NCI-H748 (cell line): ENCODE data around the gene DDX10.
"Not testable (repeated sequence)": the region's sequence is repeated elsewhere in the genome, so short reads cannot be mapped to it uniquely, and the experiment has no call there.

Experiments
- DNase-seq: peaks from one replicate; lab custom pipeline; 2025; ENCODE audit not compliant: unreplicated experiment; lab: John Stamatoyannopoulos, UW

DDX10 gene

DNA sequence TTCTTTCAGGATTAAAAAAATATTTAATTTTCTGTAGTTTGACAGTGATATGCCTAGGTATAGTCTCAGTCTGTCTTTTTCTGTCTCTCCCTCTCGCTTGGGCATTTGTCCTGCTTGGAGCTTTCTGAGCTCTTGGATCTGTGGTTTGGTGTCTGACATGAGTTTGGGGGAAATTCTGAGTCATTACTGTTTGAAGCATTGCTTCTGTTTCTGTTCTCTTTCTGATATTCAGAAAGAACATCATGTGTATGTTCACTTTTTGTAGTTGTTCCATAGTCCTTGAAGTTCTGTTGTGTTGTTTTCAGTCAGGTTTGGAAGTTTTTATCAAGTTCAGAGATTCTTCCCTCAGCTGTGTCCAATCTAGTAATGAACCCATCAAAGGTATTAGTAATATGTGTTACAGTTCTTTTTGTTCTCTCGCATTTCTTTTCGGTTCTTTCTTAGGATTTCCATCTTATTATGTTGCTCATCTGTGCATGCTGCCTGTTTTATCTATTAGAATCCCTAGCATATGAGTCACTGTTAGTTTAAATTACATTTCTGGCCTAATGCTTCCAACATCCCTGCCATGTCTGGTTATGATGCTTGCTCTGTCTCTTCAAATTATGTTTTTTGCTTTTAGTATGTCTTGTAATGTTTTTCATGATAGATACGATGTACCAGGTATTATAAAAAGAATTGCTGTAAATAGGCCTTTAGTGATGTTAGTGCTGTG is 48.4 kb downstream of the DDX10 start:
- no peak for DNase-seq

DNA sequence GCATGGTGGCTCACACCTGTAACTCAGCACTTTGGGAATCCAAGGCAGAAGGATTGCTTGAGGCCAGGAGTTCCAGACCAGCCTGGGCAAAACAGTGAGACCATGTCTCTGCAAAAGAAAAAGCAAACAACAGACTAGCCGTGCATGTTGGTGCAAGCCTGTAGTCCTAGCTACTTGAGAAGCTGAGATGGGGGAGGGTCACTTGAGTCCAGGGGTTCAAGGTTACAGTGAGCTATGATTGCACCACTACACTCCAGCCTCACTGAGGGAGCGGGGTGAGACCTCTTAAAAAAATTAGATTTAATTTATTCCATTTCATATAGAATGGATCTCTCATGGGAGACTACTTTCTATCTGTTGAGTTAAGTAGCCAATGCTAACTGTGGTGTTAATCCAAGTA is 50.4 kb downstream of the DDX10 start:
- DNase-seq: no peak

DNA sequence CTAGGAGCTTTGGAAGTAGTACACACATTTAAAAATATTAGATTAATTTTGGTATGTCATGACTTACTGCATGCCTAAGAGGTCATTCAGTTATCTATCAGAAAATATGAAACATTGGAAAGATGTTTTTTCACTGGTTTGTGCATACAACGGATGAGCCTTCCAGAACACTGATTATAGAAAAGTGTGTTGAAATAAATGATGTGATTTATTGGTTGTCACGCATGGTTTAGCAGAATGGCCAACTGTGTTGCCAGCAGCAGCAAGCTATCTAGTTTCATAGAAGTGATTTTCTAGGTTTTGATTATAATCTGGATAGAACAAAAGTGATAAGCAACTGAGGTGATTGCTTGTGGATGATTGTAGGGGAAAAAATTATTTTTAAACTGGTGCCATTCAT is 53.6 kb downstream of the DDX10 start:
- DNase-seq: no peak

DNA sequence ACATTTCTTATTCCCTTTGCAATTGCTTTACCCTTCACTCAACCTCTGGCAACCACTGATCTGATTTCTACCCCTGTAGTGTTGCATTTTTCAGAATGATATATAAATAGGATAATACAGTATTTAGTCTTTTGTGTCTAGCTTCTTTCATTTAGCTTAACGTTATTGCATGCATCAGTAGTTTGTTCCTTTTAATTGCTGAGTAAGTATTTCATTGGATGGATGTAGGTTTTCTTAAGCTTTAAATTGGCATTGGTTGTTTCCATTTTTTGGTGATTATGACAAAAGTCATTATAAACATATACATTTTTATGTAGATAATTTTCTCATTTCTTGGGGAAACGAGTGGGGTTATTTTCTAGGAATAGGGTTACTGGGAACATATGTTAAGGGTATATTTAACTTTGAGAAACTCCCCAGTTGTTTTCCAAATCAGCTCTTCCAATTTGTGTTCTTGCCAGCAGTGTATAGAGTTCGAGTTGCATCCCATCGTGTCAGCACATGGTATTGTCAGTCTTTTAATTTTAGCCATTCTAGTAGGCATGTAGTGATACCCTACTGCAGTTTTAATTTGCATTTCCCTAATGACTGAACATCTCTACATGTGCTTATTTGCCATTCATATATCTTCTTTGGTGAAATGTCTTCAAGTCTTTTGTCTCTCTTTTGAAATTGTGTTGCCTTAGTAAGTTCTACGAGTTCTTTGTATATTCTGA is 60.3 kb downstream of the DDX10 start:
- no peak for DNase-seq

DNA sequence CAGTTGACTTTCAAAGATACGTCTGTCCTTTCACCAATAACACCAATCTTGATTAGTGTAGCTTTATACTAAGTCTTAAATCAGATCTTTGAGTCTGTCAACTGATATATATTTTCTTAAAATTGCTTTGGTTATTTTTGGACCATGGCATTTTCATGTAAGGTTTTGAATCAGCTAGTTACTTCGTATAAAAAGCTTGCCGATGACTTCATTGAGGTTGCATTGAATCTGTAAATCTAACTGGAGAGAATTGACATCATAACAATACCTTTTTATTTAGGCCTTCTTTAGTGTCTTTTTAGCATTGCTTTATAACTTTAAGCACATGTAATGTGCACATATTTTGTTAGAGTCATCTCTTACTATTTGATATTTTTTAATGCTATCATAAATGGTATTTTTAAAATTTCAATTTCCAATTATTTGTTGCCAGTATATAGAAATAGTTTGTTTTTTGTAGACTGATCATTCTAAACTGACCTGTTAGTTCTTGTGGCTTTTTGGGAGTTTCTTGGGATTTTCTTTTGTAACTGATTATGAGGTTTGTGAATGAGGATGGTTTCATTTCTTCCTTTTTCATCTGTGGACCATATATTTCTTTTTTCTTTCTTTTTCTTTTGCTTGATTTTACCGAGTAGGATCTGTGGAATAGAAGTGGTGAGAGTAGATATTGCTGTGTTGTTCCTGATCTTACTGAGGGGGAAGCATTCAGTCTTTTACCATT is 61.4 kb downstream of the DDX10 start:
- no peak for DNase-seq

DNA sequence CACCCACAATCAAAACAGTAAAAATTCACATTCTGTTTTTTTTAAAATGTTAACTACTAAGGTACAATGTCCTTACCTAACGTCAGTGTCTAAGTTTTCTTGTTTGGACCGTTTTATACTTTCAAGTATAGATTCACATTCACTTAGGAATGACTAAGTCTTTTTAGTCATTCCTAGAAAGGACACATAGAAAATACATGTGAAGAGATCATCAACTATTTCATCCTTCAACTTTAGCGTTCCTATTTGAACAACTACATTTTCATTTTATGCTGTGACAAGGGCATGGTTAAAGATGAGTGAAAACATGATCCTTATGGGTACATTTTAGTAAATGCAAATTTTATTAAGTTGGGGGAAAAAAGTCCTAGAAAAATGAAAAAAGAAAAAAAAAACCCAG is 62.8 kb downstream of the DDX10 start:
- DNase-seq: no peak

DNA sequence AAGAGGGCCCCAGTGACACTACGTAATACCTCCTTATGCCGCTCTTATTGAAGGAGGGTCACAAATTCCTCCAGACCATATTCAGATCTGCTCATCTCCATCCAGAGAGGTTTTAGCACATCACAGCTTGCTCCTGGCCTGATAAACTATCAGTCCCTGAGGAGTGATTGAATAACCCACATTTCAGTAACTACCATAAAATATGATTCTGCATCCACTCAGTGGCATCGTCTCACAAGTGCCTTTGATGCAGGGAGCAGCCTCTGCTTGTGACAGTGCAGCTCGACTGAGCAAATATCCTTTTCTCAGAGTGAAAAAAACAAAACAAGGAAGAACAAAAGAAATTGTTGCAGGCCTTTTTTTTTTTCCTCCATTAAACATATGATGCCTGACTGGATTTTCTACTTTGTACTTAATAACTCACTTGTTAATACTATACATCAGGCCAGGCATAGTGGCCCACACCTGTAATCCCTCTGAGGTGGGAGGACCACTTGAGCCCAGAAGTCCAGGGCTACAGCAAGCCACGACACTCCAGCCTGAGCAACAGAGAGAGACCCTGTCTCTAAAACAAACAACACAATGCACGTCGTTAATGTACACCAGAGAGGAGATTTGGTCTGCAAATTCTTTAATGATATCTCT is 64.5 kb downstream of the DDX10 start:
- DNase-seq: no peak

DNA sequence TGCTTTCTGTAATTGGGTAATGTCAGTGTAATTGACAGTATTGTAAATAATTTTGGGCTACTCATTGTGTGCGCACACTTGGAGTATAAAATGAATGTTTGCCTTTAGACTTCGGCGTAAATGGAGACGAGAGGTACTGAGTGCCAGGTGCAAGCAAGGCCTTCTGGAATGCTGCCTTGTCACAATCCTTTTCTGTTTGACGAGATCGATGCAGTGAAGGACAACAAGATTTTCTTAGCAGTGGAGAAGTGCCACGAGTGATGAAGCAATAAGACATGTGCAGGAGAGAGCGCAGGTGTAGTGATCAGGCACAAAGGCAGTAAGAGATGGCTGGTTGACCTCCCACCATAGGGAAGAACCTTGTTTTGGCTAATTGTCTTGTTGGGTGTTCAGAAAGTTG is 67.5 kb downstream of the DDX10 start:
- peak; percentile 94 for DNase-seq

DNA sequence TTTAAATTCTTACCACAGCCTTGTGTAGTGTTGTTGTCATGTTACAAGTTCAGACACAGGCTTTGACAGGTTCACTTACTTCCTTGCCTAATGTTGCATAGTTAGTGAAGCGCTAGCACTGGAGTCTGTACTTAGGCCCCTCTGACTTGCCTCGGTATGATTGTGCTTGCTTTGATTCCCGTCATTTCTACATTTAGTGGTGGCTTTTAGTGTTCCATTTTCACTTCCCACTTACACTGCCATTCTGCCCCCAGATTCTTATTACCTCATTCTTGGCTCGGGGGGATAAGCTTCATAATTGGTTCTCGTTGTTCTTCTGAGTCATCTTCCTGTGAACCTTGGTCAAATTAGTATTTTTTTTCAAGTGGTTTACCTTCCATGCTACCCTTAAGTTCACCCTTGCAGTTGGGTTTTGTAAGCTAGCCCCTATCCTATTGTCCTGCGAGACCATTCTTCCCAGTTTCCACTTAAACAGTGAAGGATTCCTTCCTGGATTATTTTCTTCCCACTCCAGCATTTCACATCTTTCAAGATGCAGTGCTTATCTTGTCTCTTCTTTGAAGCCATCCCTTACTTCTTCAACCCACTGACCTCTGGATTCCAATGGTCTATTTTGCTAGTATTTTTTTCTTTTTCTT is 68.7 kb downstream of the DDX10 start:
- no peak for DNase-seq

DNA sequence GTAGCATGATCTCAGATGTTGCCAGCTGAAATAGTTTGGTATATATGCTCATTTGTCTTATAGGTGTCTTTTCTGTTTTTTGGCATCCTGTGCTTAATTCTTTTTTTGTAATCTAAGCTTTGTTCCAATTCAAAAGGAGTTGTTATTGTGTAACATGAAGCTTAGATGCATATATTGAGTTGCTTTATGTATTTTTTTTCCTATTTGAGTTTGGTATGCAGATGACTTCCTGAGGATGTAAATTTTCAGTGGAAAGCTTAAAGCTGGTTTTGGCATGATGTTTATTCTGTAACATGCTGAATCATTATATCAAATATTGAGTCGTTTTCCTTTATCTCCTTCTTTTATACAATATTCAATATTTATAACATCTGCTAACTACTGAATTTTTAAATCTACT is 69.4 kb downstream of the DDX10 start:
- DNase-seq: no peak

DNA sequence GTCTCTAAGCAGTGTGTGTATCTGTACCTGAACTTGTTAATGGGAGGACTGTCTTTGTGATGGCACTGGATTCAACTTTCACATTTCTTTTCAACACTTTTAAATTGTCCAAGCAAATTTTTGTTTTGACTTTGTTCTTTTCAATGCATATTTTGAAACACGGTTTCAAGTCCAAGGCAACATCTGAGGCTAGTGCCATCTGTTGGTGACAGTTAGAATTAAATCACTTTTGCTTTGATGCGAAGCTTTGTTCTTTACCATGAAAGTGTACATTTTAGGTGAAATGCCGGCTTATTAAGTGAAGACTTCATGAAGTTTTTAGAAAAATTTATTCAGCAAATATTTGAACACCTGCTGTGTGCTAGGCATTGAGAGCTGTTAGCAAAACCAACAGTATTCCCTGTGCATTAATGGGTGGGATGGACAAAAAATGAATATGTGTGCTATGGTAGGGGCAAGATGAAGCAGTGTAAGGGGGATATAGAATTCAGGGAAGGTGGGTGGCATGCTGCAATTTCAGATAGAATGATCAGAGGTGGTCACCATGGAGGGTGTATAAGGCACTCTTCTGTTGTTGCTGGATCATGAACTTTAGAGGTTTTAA is 70.2 kb downstream of the DDX10 start:
- DNase-seq: peak; percentile 20

DNA sequence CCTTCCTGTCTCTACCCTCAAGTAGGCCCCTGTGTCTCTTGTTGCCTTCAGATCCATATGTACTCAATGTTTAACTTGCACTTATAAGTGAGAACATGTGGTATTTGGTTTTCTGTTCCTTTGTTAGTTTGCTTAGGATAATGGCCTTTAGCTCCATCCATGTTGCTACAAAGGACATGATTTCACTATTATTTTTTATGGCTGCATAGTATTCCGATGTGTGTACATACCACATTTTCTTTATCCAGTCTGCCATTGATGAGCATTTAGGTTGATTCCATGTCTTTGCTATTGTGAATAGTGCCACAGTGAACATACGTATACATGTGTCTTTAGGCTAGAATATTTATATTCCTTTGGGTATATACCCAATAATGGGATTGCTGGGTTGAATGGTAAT is 75.3 kb downstream of the DDX10 start:
- not testable (repeated sequence) for DNase-seq

DNA sequence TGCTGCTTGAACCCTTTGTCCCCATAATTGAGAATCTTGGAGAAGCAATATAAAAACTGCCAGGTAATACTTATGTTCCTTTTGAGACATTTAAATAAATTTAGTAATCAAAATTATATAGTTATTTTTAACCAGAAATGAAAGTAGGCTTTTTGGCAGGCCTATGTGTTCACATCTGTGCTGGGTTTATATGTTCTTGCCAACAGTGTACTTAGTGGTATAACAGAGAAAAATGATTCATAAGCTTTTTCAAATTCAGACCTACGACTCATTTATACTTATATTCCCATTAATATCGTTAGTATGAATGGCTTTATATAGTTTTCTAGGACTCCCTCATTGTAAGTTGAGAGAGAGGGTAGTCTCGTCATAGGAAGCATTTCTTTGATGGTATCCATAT is 79.0 kb downstream of the DDX10 start:
- DNase-seq: no peak

DNA sequence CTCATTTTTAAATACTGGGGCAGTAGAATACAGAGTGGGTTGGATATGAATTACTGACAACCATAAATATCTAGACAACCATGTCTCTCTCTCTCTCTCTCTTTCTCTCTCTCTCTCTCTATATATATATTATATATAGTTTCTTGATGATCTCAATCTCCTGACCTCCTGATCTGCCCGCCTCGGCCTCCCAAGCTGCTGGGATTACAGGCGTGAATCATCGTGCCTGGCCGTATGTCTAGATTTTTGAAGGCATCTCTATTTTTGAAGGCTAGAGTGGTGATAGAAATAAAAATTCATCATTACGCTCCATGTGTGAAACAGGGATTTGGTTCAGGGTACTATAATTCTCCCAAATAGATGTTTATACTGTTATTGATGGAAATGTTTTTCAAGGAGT is 84.1 kb downstream of the DDX10 start:
- DNase-seq: no peak

DNA sequence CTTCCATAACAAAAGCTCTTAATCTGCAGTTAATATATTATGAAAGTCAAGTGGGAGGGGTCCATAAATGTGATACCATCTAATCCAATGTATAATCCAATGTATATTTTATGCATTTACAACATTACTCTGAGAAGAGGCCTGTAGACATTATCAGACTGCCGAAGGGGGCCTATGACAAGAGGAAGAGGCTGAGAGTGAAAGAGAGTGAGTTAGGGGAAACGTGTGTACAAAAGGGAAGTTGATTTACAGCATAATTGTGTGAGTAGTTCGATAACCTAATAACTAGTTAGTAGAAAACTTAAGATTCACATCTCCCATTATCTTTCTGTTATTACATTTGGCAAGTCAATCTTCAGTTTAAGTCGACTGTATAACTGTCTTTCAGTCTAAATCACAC is 86.6 kb downstream of the DDX10 start:
- no peak for DNase-seq

DNA sequence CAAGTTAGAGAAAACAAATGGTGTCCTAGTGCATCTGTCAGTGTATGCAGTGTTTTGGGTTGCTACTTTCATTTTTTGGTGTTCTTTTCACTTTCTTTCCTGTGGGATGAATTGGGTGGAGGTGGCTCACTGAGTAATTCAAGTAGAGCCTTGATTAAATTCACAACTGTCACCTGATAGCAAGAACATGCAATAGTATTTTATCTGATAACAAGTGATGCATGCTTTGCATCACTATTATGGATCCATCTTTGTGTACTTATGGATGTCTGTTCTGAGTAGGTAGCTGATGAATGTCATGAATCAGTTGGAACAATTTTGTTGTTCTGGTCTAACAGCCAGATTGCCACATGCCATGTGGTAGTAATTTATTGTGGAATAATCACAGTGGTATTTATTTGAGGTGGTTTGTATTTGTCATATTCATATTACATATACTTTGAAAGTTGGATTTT is 87.5 kb downstream of the DDX10 start:
- no peak for DNase-seq

DNA sequence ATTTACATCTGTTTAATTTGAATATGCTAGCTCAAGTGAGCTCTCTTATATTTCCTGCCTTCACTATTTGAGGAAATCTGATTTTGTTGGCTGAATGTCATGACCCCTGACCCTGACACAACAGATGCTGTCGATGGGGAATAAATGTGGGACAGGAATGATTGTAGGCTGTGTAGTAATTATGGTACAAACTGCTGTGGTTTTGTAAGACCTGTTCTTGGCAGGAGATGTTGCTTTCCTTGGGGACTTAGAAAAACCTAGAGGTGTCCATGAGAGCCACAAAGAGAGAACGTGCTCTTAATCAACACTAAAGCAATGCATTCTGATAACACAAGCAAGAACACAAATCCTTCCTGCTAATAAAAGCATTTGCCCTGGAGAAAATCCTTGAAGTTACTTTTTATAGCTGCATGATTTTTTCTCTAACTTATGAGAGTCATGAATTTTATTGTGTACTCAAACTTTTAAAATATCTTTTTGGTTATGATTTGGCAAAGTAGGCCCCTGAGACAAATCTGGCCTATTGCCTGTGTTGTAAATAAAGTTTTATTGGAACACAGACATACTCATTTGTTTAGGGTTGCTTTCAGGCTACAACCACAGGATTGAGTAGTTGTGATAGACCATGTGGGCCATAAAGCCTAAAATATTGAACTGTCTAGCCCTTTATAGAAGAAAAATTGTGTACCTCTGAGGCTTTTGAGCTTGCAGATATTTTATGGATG is 90.2 kb downstream of the DDX10 start:
- no peak for DNase-seq

DNA sequence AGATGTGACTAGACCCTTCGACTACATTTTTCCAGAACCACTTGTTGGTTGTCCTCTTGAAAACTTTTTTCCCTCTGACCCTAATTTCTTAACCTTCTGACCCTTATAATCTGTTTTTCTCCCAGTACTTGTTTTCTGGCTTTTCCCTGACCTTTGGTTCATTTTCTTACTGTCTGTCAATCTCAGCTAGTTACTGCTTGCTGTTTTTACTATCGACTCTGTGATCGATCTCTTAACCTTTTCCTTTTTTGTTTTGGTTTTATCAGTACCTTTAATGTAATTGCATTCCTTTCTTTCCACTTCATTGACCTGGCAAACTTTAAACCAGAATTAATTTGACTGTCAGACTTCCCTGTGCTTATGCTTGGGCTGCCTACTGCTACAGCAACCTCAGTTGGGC is 92.8 kb downstream of the DDX10 start:
- no peak for DNase-seq

DNA sequence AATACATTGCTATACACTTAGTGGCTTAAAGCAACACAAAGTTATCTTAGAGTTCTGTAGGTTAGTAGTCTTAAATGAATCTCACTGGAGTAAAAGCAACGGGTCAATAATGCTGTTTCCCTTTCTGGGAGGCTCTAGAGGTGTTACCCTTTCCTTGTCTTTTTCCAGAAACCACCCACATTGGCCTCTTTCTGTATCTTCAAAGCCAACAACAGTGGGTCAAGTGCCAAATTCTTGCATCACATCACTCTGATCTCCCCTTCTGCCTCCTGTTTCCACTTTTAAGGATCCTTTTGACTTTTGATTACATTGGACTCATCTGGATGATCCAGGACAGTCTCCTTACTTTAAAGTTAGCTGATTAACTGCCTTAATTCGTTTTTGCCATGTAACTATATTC is 93.6 kb downstream of the DDX10 start:
- no peak for DNase-seq

DNA sequence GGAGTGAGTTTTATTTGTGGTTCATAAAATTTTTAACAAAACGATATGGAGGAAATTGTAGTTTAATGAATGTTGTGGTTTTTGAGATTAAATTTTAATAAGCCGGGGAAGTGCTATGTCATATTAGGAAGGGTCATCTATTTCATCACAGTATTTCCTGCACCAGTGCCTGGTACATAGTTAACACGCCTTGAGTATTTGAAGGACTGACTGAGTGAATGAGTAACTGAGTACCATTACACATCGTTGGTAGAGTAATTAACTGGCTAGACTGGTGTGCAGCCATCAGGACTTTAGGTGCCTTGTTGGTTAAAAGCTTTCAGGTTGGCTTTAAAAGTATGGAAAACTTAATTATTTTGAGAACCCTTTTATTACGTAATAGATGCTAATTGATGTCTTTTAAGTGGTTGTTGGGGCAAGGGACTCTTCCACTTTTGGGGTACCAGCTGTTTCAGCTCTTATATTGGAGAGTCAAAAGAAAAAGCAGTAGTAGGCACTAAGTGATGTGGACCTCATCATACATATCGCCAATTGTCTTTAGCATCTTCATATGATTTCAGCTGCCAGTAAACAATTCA is 101.8 kb downstream of the DDX10 start:
- DNase-seq: no peak
